ENCODE results near the gene KNDC1.

The KNDC1 gene

DNA sequence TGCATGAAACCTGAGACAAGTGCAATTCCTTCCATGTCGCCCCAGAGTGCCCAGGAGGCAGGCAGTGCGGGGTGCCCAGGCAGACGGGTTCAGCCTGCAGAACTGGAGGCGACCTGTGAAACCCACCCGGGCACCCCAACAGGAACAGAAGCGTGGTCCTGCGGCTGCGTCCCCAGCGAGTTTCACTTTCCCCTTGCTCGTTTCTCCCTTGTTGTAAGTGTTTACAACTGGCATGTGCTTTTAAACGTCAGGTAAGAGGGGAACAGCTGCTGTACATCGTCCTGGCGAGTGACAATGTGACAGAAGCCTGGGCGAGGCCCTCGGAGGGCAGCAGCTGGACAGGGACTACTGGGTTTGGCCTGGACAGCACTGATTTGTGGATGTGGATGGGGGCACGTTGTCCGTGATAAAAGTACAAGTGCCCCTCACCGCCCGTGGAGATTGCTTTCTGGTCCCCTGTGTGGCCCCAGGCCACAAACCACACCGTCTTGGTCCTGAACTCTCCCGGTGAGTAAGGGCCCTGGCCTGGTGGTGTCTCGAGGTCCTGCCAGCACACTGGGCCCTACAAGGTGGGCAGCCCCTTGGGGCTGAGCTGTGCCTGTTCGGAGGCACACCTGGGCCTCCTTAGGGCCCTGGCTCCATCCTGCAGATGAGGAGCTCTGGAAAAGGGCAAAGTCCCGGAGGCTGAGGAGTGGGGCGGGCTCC is 81.6 kb downstream of the KNDC1 start:
- no peak overlapping the region for H3K4me3 ChIP-seq (ENCODE audit: low read depth, low read length)
- H3K4me1 ChIP-seq (ENCODE audit: control insufficient read depth, insufficient read depth, low read length) = peaks cover 37% of the 10 kb centered on the region
- H3K9me3 ChIP-seq (ENCODE audit: control insufficient read depth, insufficient read depth, low read depth, low read length) = no peaks in the 10 kb centered on the region
- no peak overlapping the region for H3K27ac ChIP-seq (ENCODE audit: low read depth, low read length)
- no peak overlapping the region for H3K9ac ChIP-seq (ENCODE audit: low read length)
- H3K27me3 ChIP-seq (ENCODE audit: control insufficient read depth, insufficient read depth, low read length) = peaks cover 42% of the 10 kb centered on the region
- H3K36me3 ChIP-seq (ENCODE audit: control insufficient read depth, insufficient read depth, low read length) = peaks cover 4% of the 10 kb centered on the region; the same call in 1 of the 2 replicates

- Histone ChIP-seq H3K4me1 (ENCODE audit: control insufficient read depth, insufficient read depth, low read length) (peaks cover 45% of the 10 kb centered on the region), H3K27me3 (ENCODE audit: control insufficient read depth, insufficient read depth, low read length) (peaks cover 31% of the 10 kb centered on the region), H3K9ac (ENCODE audit: low read length) (no peak overlapping the region), H3K9me3 (ENCODE audit: control insufficient read depth, insufficient read depth, low read depth, low read length) (no peaks in the 10 kb centered on the region), H3K4me3 (ENCODE audit: low read depth, low read length) (no peak overlapping the region), H3K36me3 (ENCODE audit: control insufficient read depth, insufficient read depth, low read length) (peaks cover 4% of the 10 kb centered on the region; the same call in 1 of the 2 replicates), H3K27ac (ENCODE audit: low read depth, low read length) (no peak overlapping the region)
Observed at GRCh38 chr10:133242611-133243356, 82.8 kb downstream of the KNDC1 start.

DNA sequence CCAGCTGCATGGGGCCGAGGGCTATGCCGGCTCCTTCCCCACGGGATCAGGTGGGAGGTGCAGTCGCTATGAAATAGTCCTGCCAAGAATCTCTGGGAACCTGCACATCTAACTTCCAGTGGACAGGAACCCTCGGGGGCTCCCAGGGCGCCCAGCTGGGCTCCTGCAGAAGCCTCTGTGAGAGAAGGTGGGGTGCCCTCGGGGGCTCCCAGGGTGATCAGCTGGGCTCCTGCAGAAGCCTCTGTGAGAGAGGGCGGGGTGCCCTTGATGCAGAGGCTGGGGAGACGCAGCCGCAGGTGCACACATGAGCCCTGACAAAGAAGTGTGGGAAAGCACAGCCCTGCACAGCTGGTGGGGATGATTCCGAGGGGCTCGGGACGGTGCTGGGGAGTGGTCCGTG is 83.6 kb downstream of the KNDC1 start:
- Histone ChIP-seq H3K4me1 (ENCODE audit: control insufficient read depth, insufficient read depth, low read length) (peaks cover 43% of the 10 kb centered on the region), H3K27me3 (ENCODE audit: control insufficient read depth, insufficient read depth, low read length) (peaks cover 23% of the 10 kb centered on the region), H3K36me3 (ENCODE audit: control insufficient read depth, insufficient read depth, low read length) (peaks cover 4% of the 10 kb centered on the region; the same call in 1 of the 2 replicates), H3K4me3 (ENCODE audit: low read depth, low read length) (no peak overlapping the region), H3K9me3 (ENCODE audit: control insufficient read depth, insufficient read depth, low read depth, low read length) (no peaks in the 10 kb centered on the region), H3K27ac (ENCODE audit: low read depth, low read length) (no peak overlapping the region), H3K9ac (ENCODE audit: low read length) (no peak overlapping the region)

DNA sequence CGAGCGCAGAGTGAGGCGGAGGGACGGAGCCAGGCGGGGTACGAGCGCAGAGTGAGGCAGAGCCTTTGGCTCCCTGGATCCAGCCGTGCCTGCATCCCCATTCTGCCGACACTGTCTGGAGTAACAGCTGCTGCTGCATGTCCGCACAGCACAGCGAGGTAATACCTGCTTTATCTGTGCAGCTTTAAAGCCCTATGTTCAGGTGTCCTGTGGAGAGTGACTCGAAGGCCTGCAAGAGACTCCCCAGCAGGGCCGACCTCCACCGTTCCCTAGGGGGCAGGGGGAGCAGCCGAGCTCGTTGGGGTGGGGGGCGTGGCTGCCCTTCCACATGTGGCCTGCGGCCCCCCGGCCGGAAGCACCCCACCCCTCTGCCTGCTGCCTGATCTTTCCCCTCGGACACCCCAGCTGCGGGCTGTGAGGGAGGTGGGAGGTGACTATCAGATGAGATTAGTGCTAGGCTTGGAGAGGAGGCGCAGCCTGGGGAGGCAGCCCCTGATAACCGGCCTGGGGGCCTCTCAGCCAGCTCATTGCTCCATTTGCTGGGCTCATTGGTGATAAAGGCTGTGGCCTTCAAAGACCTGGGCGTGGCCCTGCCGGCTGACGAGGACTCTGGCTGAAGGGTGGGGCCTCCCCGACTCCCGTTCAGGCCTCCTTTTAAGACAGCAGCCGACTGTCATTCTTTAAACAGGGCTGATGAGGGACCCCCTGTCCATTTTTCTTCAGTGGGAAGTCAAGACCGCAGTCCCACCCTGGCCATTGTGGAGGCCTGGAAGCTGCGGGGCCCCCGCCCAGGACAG is 85.6 kb downstream of the KNDC1 start:
- peaks cover 4% of the 10 kb centered on the region; the same call in 1 of the 2 replicates for H3K36me3 ChIP-seq (ENCODE audit: control insufficient read depth, insufficient read depth, low read length)
- peaks cover 33% of the 10 kb centered on the region for H3K4me1 ChIP-seq (ENCODE audit: control insufficient read depth, insufficient read depth, low read length)
- no peak overlapping the region for H3K4me3 ChIP-seq (ENCODE audit: low read depth, low read length)
- H3K27me3 ChIP-seq (ENCODE audit: control insufficient read depth, insufficient read depth, low read length) = peaks cover 21% of the 10 kb centered on the region; the same call in 1 of the 2 replicates
- no peak overlapping the region for H3K27ac ChIP-seq (ENCODE audit: low read depth, low read length)
- no peaks in the 10 kb centered on the region for H3K9me3 ChIP-seq (ENCODE audit: control insufficient read depth, insufficient read depth, low read depth, low read length)
- no peak overlapping the region for H3K9ac ChIP-seq (ENCODE audit: low read length)

DNA sequence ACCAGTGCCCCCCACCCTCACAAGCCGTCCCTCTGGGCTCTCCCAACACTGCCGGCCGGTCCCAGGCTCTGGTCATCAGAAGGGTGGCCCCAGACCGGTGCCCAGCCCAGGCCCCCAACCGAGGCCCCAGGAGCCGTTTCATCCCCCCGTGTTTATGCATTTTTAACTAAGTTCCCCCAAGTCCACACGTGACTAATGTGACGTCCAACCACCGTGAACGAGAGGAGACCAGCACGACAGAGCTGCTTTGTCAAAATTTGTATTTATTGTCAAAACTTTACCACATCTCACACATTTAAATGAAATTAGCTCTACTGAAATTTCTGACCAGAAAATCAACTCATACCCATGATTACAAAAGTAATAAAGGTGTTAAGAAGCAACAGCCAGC is 86.2 kb downstream of the KNDC1 start:
- Histone ChIP-seq H3K4me3 (ENCODE audit: low read depth, low read length) (no peak overlapping the region), H3K27me3 (ENCODE audit: control insufficient read depth, insufficient read depth, low read length) (peaks cover 16% of the 10 kb centered on the region; the same call in 1 of the 2 replicates), H3K9ac (ENCODE audit: low read length) (no peak overlapping the region), H3K27ac (ENCODE audit: low read depth, low read length) (no peak overlapping the region), H3K36me3 (ENCODE audit: control insufficient read depth, insufficient read depth, low read length) (peaks cover 4% of the 10 kb centered on the region; the same call in 1 of the 2 replicates), H3K9me3 (ENCODE audit: control insufficient read depth, insufficient read depth, low read depth, low read length) (no peaks in the 10 kb centered on the region), H3K4me1 (ENCODE audit: control insufficient read depth, insufficient read depth, low read length) (peaks cover 33% of the 10 kb centered on the region)

DNA sequence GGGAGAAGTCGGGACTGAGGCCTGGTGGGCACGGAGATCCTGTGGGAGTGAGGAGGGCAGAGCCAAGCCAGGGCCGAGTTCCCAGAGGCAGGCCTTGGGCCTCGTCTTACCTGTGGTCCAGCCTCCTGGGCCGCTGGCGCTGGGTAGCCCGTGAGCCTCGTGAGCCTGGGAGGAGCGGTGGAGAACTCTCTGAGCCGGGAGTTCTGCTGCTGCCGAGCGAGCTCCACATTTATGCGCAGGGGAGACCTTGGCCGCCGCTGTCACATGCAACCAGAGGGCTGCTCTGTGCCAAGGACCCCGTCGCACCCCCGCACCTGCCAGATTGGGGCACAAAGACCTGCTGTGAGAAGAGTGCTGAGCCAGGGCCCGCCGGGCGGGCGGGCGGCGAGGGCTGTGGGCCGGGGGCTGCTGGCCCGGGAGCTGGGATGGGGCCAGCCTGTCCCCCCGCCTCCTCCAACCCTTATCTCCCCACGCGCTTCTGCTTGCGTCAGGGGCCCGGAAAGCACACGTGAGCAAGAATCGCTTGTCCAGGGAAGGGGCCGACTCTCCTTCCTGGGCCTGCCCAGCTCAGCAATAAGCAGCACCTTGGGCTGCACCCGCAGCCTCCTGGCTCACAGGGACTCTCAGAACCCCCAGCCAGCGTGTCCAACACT is 87.8 kb downstream of the KNDC1 start:
- Histone ChIP-seq H3K9ac (ENCODE audit: low read length) (no peak overlapping the region), H3K27ac (ENCODE audit: low read depth, low read length) (no peak overlapping the region), H3K27me3 (ENCODE audit: control insufficient read depth, insufficient read depth, low read length) (peaks cover 9% of the 10 kb centered on the region; the same call in 1 of the 2 replicates), H3K4me3 (ENCODE audit: low read depth, low read length) (no peak overlapping the region), H3K36me3 (ENCODE audit: control insufficient read depth, insufficient read depth, low read length) (no peaks in the 10 kb centered on the region), H3K9me3 (ENCODE audit: control insufficient read depth, insufficient read depth, low read depth, low read length) (no peaks in the 10 kb centered on the region), H3K4me1 (ENCODE audit: control insufficient read depth, insufficient read depth, low read length) (peaks cover 33% of the 10 kb centered on the region)

- no peak overlapping the region for H3K27ac ChIP-seq (ENCODE audit: low read depth, low read length)
- H3K4me1 ChIP-seq (ENCODE audit: control insufficient read depth, insufficient read depth, low read length) = peaks cover 33% of the 10 kb centered on the region
- H3K4me3 ChIP-seq (ENCODE audit: low read depth, low read length) = no peak overlapping the region
- peaks cover 9% of the 10 kb centered on the region; the same call in 1 of the 2 replicates for H3K27me3 ChIP-seq (ENCODE audit: control insufficient read depth, insufficient read depth, low read length)
- no peak overlapping the region for H3K9ac ChIP-seq (ENCODE audit: low read length)
- no peaks in the 10 kb centered on the region for H3K36me3 ChIP-seq (ENCODE audit: control insufficient read depth, insufficient read depth, low read length)
- H3K9me3 ChIP-seq (ENCODE audit: control insufficient read depth, insufficient read depth, low read depth, low read length) = no peaks in the 10 kb centered on the region
Observed at GRCh38 chr10:133248334-133248715, 88.3 kb downstream of the KNDC1 start.

- no peak overlapping the region for H3K27ac ChIP-seq (ENCODE audit: low read depth, low read length)
- peaks cover 9% of the 10 kb centered on the region; the same call in 1 of the 2 replicates for H3K27me3 ChIP-seq (ENCODE audit: control insufficient read depth, insufficient read depth, low read length)
- no peak overlapping the region for H3K9ac ChIP-seq (ENCODE audit: low read length)
- H3K36me3 ChIP-seq (ENCODE audit: control insufficient read depth, insufficient read depth, low read length) = no peaks in the 10 kb centered on the region
- no peaks in the 10 kb centered on the region for H3K9me3 ChIP-seq (ENCODE audit: control insufficient read depth, insufficient read depth, low read depth, low read length)
- no peak overlapping the region for H3K4me3 ChIP-seq (ENCODE audit: low read depth, low read length)
- peaks cover 31% of the 10 kb centered on the region for H3K4me1 ChIP-seq (ENCODE audit: control insufficient read depth, insufficient read depth, low read length)
Observed at GRCh38 chr10:133249094-133249780, 89.2 kb downstream of the KNDC1 start.

DNA sequence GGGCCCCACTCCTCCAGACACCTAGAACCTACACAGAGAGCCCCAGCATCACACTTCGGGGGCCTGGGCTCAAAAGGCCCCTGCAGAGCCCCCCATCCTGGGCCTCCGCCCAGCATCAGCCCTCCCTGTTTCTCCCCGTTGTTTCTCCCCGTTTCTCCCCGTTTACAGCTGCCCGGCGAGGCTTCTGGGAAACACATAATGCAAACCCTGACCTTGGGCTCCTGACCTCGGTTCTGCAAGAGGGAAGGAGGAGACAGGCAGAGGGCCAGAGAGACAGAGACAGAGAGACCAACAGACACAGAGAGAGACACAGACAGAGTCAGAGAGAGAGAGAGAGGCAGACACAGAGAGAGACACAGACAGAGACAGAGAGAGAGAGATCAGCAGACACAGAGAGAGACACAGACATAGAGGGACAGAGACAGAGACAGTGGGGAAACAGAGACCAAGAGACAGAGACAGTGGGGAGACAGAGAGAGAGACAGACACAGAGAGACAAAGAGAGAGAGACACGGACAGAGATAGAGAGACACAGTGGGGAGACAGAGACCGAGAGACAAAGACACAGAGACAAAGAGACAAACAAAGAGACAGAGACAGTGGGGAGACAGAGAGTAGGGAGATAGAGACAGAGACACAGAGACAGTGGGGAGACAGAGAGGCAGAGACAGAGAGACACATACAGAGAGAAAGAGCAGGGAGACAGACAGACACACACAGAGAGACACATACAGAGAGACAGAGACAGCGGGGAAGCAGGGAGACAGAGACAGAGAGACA is 90.1 kb downstream of the KNDC1 start:
- Histone ChIP-seq H3K27me3 (ENCODE audit: control insufficient read depth, insufficient read depth, low read length) (peaks cover 9% of the 10 kb centered on the region; the same call in 1 of the 2 replicates), H3K27ac (ENCODE audit: low read depth, low read length) (no peak overlapping the region), H3K4me1 (ENCODE audit: control insufficient read depth, insufficient read depth, low read length) (peaks cover 25% of the 10 kb centered on the region), H3K4me3 (ENCODE audit: low read depth, low read length) (no peak overlapping the region), H3K36me3 (ENCODE audit: control insufficient read depth, insufficient read depth, low read length) (no peaks in the 10 kb centered on the region), H3K9me3 (ENCODE audit: control insufficient read depth, insufficient read depth, low read depth, low read length) (no peaks in the 10 kb centered on the region), H3K9ac (ENCODE audit: low read length) (no peak overlapping the region)

Data from HUES6 (cell line).